ENCODE measurements around the gene RASGRP3. TPM values are rescaled to one million over a fixed set of nuclear protein-coding genes. Genes with fewer than 3 reads are reported as not detected.

RASGRP3 gene
- total and polyA plus RNA-seq, 9 of the 15 experiments (the other 6 are each of a cell fraction or from before 2014, with no cell fraction given), result 0.18 to 1.7 (median 1.2) TPM

GRCh38 chr2:33577084-33577483 lies 100.6 kb downstream of the RASGRP3 start:
- H3K9me1 ChIP-seq (ENCODE audit: control insufficient read depth, insufficient read depth, low read length), result no peaks in the 10 kb centered on the region
- H4K20me1 ChIP-seq (replicated peaks; ENCODE audit: control insufficient read depth, insufficient read depth, low read length), result no peaks in the 10 kb centered on the region
- no peaks in the 10 kb centered on the region for H3K79me2 ChIP-seq (ENCODE audit: control insufficient read depth, insufficient read depth, low read length)
- H3K4me1 ChIP-seq (replicated peaks in 1 of 2; ENCODE audit: control insufficient read depth in 2 of 2, insufficient read depth in 2 of 2, low read length in 2 of 2), result no peaks in the 10 kb centered on the region
- no peaks in the 10 kb centered on the region for H3K9me3 ChIP-seq (replicated peaks; ENCODE audit: control insufficient read depth, insufficient read depth, low read depth, low read length)
- ChIA-PET CTCF (ENCODE audit: low intra/inter-chr PET ratio) (no interaction called here), POLR2A (no interaction called here)
- TF ChIP-seq CBFB (CRISPR knock-in tag; IDR thresholded peaks at IDR 0.05) (no peak), CBX2 (IDR thresholded peaks at IDR 0.05; ENCODE audit: insufficient read depth, low read length, poor library complexity, severe bottlenecking) (no peak), KLF10 (CRISPR knock-in tag; IDR thresholded peaks at IDR 0.05) (no peak), HDAC2 (IDR thresholded peaks at IDR 0.05) (no peak), NR4A1 (CRISPR knock-in tag; IDR thresholded peaks at IDR 0.05) (no peak), NR4A1 (tag; IDR thresholded peaks at IDR 0.05) (no peak), BACH1 (tag; IDR thresholded peaks at IDR 0.05) (no peak), CREBBP (IDR thresholded peaks at IDR 0.05; ENCODE audit: low read depth, low read length) (no peak), MAFG (tag; conservative IDR thresholded peaks at IDR 0.05) (no peak), BCLAF1 (IDR thresholded peaks at IDR 0.05; ENCODE audit: borderline replicate concordance in 1 of 2, control insufficient read depth in 1 of 2, low read depth in 2 of 2, low read length in 1 of 2) (no peak)
- TF ChIP-seq, protein P1, sequence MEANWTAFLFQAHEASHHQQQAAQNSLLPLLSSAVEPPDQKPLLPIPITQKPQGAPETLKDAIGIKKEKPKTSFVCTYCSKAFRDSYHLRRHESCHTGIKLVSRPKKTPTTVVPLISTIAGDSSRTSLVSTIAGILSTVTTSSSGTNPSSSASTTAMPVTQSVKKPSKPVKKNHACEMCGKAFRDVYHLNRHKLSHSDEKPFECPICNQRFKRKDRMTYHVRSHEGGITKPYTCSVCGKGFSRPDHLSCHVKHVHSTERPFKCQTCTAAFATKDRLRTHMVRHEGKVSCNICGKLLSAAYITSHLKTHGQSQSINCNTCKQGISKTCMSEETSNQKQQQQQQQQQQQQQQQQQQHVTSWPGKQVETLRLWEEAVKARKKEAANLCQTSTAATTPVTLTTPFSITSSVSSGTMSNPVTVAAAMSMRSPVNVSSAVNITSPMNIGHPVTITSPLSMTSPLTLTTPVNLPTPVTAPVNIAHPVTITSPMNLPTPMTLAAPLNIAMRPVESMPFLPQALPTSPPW (CRISPR knock-in tag; IDR thresholded peaks at IDR 0.05), result no peak
- TF ChIP-seq, protein P2, sequence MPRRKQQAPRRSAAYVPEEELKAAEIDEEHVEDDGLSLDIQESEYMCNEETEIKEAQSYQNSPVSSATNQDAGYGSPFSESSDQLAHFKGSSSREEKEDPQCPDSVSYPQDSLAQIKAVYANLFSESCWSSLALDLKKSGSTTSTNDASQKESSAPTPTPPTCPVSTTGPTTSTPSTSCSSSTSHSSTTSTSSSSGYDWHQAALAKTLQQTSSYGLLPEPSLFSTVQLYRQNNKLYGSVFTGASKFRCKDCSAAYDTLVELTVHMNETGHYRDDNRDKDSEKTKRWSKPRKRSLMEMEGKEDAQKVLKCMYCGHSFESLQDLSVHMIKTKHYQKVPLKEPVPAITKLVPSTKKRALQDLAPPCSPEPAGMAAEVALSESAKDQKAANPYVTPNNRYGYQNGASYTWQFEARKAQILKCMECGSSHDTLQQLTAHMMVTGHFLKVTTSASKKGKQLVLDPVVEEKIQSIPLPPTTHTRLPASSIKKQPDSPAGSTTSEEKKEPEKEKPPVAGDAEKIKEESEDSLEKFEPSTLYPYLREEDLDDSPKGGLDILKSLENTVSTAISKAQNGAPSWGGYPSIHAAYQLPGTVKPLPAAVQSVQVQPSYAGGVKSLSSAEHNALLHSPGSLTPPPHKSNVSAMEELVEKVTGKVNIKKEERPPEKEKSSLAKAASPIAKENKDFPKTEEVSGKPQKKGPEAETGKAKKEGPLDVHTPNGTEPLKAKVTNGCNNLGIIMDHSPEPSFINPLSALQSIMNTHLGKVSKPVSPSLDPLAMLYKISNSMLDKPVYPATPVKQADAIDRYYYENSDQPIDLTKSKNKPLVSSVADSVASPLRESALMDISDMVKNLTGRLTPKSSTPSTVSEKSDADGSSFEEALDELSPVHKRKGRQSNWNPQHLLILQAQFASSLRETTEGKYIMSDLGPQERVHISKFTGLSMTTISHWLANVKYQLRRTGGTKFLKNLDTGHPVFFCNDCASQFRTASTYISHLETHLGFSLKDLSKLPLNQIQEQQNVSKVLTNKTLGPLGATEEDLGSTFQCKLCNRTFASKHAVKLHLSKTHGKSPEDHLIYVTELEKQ (CRISPR knock-in tag; IDR thresholded peaks at IDR 0.05), result no peak
- H3K27me3 ChIP-seq (ENCODE audit: control insufficient read depth in 2 of 2, insufficient read depth in 2 of 2, low read length in 2 of 2), result no peaks in the 10 kb centered on the region; a peak in 1 of 5 replicates
- no peak overlapping the region for H3K4me3 ChIP-seq
- no peak overlapping the region for H2AFZ ChIP-seq (ENCODE audit: low read depth, low read length)
- intact Hi-C loops (cut with micrococcal nuclease), result no loop called here
- no TSS peak for BruUV-seq (replicated peaks)
- no peak for ATAC-seq
- in situ Hi-C loops (cut with MboI), result loop anchor here (5.0 to 25.0 kb wide), 4 partner anchors 95 to 815 kb away; partner anchors contain the start of gene LTBP1
- FAIRE-seq, result no peak
- no peaks in the 10 kb centered on the region; the same call in 2 of the 3 replicates for H3K36me3 ChIP-seq (ENCODE audit: control insufficient read depth, insufficient read depth, low read length)
- H3K9ac ChIP-seq (ENCODE audit: insufficient read depth in 1 of 2, low read depth in 2 of 2, low read length in 2 of 2), result no peak overlapping the region
- H3K4me2 ChIP-seq (ENCODE audit: insufficient read depth, low read length), result no peak overlapping the region
- DNase-seq (ENCODE audit: extremely low read depth in 1 of 4, low spot score in 3 of 4), result no peak
- 63% methylated on average over 7 of the region's 8 CpGs for WGBS (ENCODE audit: insufficient coverage, low coverage, missing lambda C conversion rate)
- H3K27ac ChIP-seq (ENCODE audit: extremely low read depth, low read depth, low read length), result no peak overlapping the region

Measured in K562 (cell line).